Peyer's patch (tissue), 4 donors: Measurements from ENCODE around the gene CPED1. TPM values are rescaled to one million over a fixed set of nuclear protein-coding genes. Genes with fewer than 3 reads are reported as not detected.
A peak's percentile ranks its signal among the peaks of the same experiment; 100 is the strongest.

ENCODE experiments used
- DNase-seq, 3 donors: peaks; one replicate each; pipeline ENCODE4 v3.0.0-alpha.2; 2017 to 2019
- H3K27ac ChIP-seq, 4 donors: fragments of 200-600 bp; sonication (generic); one replicate each; pipeline ENCODE4 v1.5.1; 2016 to 2019
- H3K27me3 ChIP-seq, 2 donors: fragments of 200-600 bp; sonication (generic); one replicate each; pipeline ENCODE4 v1.5.1; 2019
- H3K36me3 ChIP-seq, 3 donors: fragments of 200-600 bp; sonication (generic); one replicate each; pipeline ENCODE4 v1.5.1; 2016 to 2019
- H3K4me1 ChIP-seq, 4 donors: fragments of 200-600 bp; sonication (generic); one replicate each; pipeline ENCODE4 v1.5.1; 2016 to 2019
- H3K4me3 ChIP-seq, 4 donors: fragments of 200-600 bp; sonication (generic); 1 replicate in 3 of 4; 2 replicates in 1 of 4; pipeline ENCODE4 v1.5.1; 2016 to 2019; ENCODE audit warnings: mild to moderate bottlenecking in 1 of 4
- H3K9me3 ChIP-seq, 4 donors: fragments of 200-600 bp; sonication (generic); one replicate each; pipeline ENCODE4 v1.5.1; 2016 to 2019; ENCODE audit warnings: mild to moderate bottlenecking in 1 of 4
- CTCF ChIP-seq, 6 experiments: fragments of 450-650 bp in 4 of 6; fragments of 200-600 bp in 2 of 6; sonication (generic) in 1 of 6; IDR thresholded peaks; one replicate each; pipeline ENCODE4 v1.5.1; 2017 to 2019; ENCODE audit warnings: antibody characterized with exemption in 6 of 6, mild to moderate bottlenecking in 3 of 6, moderate library complexity in 1 of 6
- POLR2A ChIP-seq, 2 donors: fragments of 450-650 bp; IDR thresholded peaks; one replicate each; pipeline ENCODE4 v1.5.1; 2017; ENCODE audit warnings: antibody characterized with exemption in 2 of 2, mild to moderate bottlenecking in 2 of 2, moderate library complexity in 2 of 2
- total RNA-seq, 4 donors: library from RNA; depleted of rRNA; stranded (reverse); fragments of >200 nt; gene quantifications; one replicate each; pipeline ENCODE4 v1.1.0, GENCODE V29; 2016

The CPED1 gene
- total RNA-seq, 4 donors from 2014 or later, result 4.4 to 50.3 (median 8.5) TPM

- DNase-seq, result no peak
- Histone ChIP-seq H3K9me3 (no peaks in the 10 kb centered on the region), H3K27ac (peak overlapping the region in 1 of 4 donors; percentile 48), H3K36me3 (no peaks in the 10 kb centered on the region), H3K4me1 (no peaks in the 10 kb centered on the region), H3K27me3 (no peaks in the 10 kb centered on the region), H3K4me3 (no peak overlapping the region)
- TF ChIP-seq POLR2A (IDR thresholded peaks at IDR 0.05), result no peak
- no peak for TF ChIP-seq CTCF (IDR thresholded peaks at IDR 0.05)
Observed at GRCh38 chr7:121017586-121017985, 29.1 kb downstream of the CPED1 start.

- no peak for DNase-seq
- TF ChIP-seq POLR2A (IDR thresholded peaks at IDR 0.05) (no peak), CTCF (IDR thresholded peaks at IDR 0.05) (no peak)
- H3K4me1 ChIP-seq, result peaks cover 0 to 4% (median 0%) of the 10 kb centered on the region in 4 donors
- H3K36me3 ChIP-seq, result no peaks in the 10 kb centered on the region
- H3K9me3 ChIP-seq, result no peaks in the 10 kb centered on the region
- H3K27me3 ChIP-seq, result no peaks in the 10 kb centered on the region
- peak overlapping the region in 2 of 4 donors; percentile 7 to 42 for H3K27ac ChIP-seq
- no peak overlapping the region for H3K4me3 ChIP-seq
Observed at GRCh38 chr7:121019018-121019417, 30.5 kb downstream of the CPED1 start.

GRCh38 chr7:121020249-121020988 lies 31.9 kb downstream of the CPED1 start:
- no peaks in the 10 kb centered on the region for H3K27me3 ChIP-seq

GRCh38 chr7:121020989-121021969 lies 32.8 kb downstream of the CPED1 start:
- peak overlapping the region in 1 of 4 donors; percentile 32 for H3K27ac ChIP-seq
- H3K36me3 ChIP-seq, result no peaks in the 10 kb centered on the region
- TF ChIP-seq CTCF (IDR thresholded peaks at IDR 0.05), result no peak
- TF ChIP-seq POLR2A (IDR thresholded peaks at IDR 0.05), result no peak

More at GRCh38 chr7:121020249-121020988, 31.9 kb downstream of the CPED1 start:
- Histone ChIP-seq H3K27ac (peak overlapping the region in 1 of 4 donors; percentile 32), H3K4me1 (peaks cover 0 to 8% (median 0%) of the 10 kb centered on the region in 4 donors), H3K4me3 (no peak overlapping the region), H3K36me3 (no peaks in the 10 kb centered on the region), H3K9me3 (no peaks in the 10 kb centered on the region)
- no peak for TF ChIP-seq POLR2A (IDR thresholded peaks at IDR 0.05)
- no peak for TF ChIP-seq CTCF (IDR thresholded peaks at IDR 0.05)
- no peak for DNase-seq

GRCh38 chr7:121023194-121023593 lies 34.7 kb downstream of the CPED1 start:
- Histone ChIP-seq H3K9me3 (no peaks in the 10 kb centered on the region), H3K4me1 (peaks cover 0 to 10% (median 0%) of the 10 kb centered on the region in 4 donors), H3K36me3 (no peaks in the 10 kb centered on the region), H3K27ac (peak overlapping the region in 2 of 4 donors; percentile 4 to 30), H3K4me3 (no peak overlapping the region), H3K27me3 (no peaks in the 10 kb centered on the region)
- DNase-seq, result no peak
- TF ChIP-seq POLR2A (IDR thresholded peaks at IDR 0.05) (no peak), CTCF (IDR thresholded peaks at IDR 0.05) (no peak)

More at GRCh38 chr7:121020989-121021969, 32.8 kb downstream of the CPED1 start:
- Histone ChIP-seq H3K4me1 (peaks cover 0 to 8% (median 0%) of the 10 kb centered on the region in 4 donors), H3K9me3 (no peaks in the 10 kb centered on the region), H3K4me3 (no peak overlapping the region), H3K27me3 (no peaks in the 10 kb centered on the region)
- DNase-seq, result no peak
